ENCODE results near the gene SH3BGRL2. TPM values are rescaled to one million over a fixed set of nuclear protein-coding genes. Genes with fewer than 3 reads are reported as not detected.

The SH3BGRL2 gene
- total RNA-seq, 4 donors from 2014 or later, result 34.2 to 102 (median 56.6) TPM

- DNase-seq, result no peak
- Histone ChIP-seq H3K36me3 (no peaks in the 10 kb centered on the region), H3K4me3 (no peak overlapping the region), H3K4me1 (peaks cover 6 to 56% (median 7%) of the 10 kb centered on the region in 3 donors), H3K27me3 (no peaks in the 10 kb centered on the region), H3K9me3 (no peaks in the 10 kb centered on the region), H3K27ac (peak overlapping the region in 2 of 4 donors; percentile 65 to 68)
- no peak for TF ChIP-seq POLR2A (IDR thresholded peaks at IDR 0.05)
- TF ChIP-seq CTCF (IDR thresholded peaks at IDR 0.05), result no peak
- 91 to 100% methylated on average over 4 of the region's 4 CpGs for WGBS, 2 donors
- intact Hi-C loops (cut with DNase I), result no loop called here
Measured at GRCh38 chr6:79604583-79605037, 26.5 kb upstream of the SH3BGRL2 start.

- DNase-seq, result no peak
- Histone ChIP-seq H3K4me1 (peaks cover 6 to 59% (median 7%) of the 10 kb centered on the region in 3 donors), H3K4me3 (no peak overlapping the region), H3K27ac (peak overlapping the region in 2 of 4 donors; percentile 65 to 68), H3K36me3 (no peaks in the 10 kb centered on the region), H3K27me3 (no peaks in the 10 kb centered on the region), H3K9me3 (no peaks in the 10 kb centered on the region)
- WGBS, 2 donors, result 68 to 70% methylated on average over 3 of the region's 3 CpGs
- intact Hi-C loops (cut with DNase I), result no loop called here
- TF ChIP-seq POLR2A (IDR thresholded peaks at IDR 0.05) (no peak), CTCF (IDR thresholded peaks at IDR 0.05) (no peak)
Measured at GRCh38 chr6:79605061-79605460, 26.1 kb upstream of the SH3BGRL2 start.

GRCh38 chr6:79605968-79606764, 25.0 kb upstream of the SH3BGRL2 start:
- Histone ChIP-seq H3K27ac (peak overlapping the region in 3 of 4 donors; percentile 22 to 68 (median 65)), H3K9me3 (no peaks in the 10 kb centered on the region), H3K4me3 (no peak overlapping the region), H3K4me1 (peaks cover under 1 to 56% (median 6%) of the 10 kb centered on the region in 3 donors), H3K36me3 (no peaks in the 10 kb centered on the region), H3K27me3 (no peaks in the 10 kb centered on the region)
- DNase-seq, result no peak
- WGBS, 2 donors, result 51 to 60% methylated on average over 4 of the region's 4 CpGs
- intact Hi-C loops (cut with DNase I), result no loop called here
- TF ChIP-seq CTCF (IDR thresholded peaks at IDR 0.05) (no peak), POLR2A (IDR thresholded peaks at IDR 0.05) (no peak)

- DNase-seq, result no peak
- H3K36me3 ChIP-seq, result no peaks in the 10 kb centered on the region
- intact Hi-C loops (cut with DNase I), result no loop called here
- peaks cover 0 to 54% (median 6%) of the 10 kb centered on the region in 3 donors for H3K4me1 ChIP-seq
- TF ChIP-seq POLR2A (IDR thresholded peaks at IDR 0.05) (no peak), CTCF (IDR thresholded peaks at IDR 0.05) (no peak)
- no peaks in the 10 kb centered on the region for H3K9me3 ChIP-seq
- H3K27me3 ChIP-seq, result no peaks in the 10 kb centered on the region
- 43 to 47% methylated on average over 3 of the region's 3 CpGs for WGBS, 2 donors
- peak overlapping the region in 2 of 4 donors; percentile 65 to 68 for H3K27ac ChIP-seq
- H3K4me3 ChIP-seq, result no peak overlapping the region
Measured at GRCh38 chr6:79607000-79607399, 24.1 kb upstream of the SH3BGRL2 start.
